Bronchial epithelial cell (primary cell): ENCODE results near the gene NFYA. TPM values are rescaled to one million over a fixed set of nuclear protein-coding genes. Genes with fewer than 3 reads are reported as not detected.
"Not testable (repeated sequence)": the region's sequence is repeated elsewhere in the genome, so short reads cannot be mapped to it uniquely, and the experiment has no call there.

Source experiments
- DNase-seq: peaks from one replicate; pipeline ENCODE4 v3.0.0-alpha.2; 2010; ENCODE audit warnings: low read depth
- FAIRE-seq: peaks from 2 replicates; lab custom pipeline; 2011; peaks lifted over from hg19 to GRCh38; lab: Jason Lieb, UNC
- H3K27me3 ChIP-seq: 2 replicates; pipeline ENCODE4 v1.5.1; 2011; ENCODE audit warnings: low read length; ENCODE audit not compliant: control insufficient read depth, insufficient read depth
- H3K36me3 ChIP-seq: 2 replicates; pipeline ENCODE4 v1.5.1; 2011; ENCODE audit warnings: low read length; ENCODE audit not compliant: control insufficient read depth, insufficient read depth
- H3K4me3 ChIP-seq: 2 replicates; pipeline ENCODE4 v1.5.1; 2011; ENCODE audit warnings: mild to moderate bottlenecking, low read depth, low read length, control low read depth
- CTCF ChIP-seq: IDR thresholded peaks from 2 replicates; pipeline ENCODE4 v1.5.1; 2011; ENCODE audit warnings: mild to moderate bottlenecking, moderate library complexity, low read length, control low read depth, inconsistent platforms; ENCODE audit not compliant: insufficient read depth, severe bottlenecking
- total RNA-seq: library from RNA; depleted of rRNA; stranded (reverse); fragments of >200 nt; gene quantifications from 2 replicates; pipeline ENCODE4 v1.2.1, GENCODE V29; 2014

Gene NFYA
- total RNA-seq, 1 donor from 2014 or later: 20.5 TPM

GRCh38 chr6:41103847-41104246, 31.1 kb downstream of the NFYA start:
- H3K27me3 ChIP-seq: no peaks in the 10 kb centered on the region
- FAIRE-seq (no peak), DNase-seq (no peak)
- no peak for TF ChIP-seq CTCF
- no peaks in the 10 kb centered on the region for H3K36me3 ChIP-seq
- no peak overlapping the region for H3K4me3 ChIP-seq

- Histone ChIP-seq H3K27me3 (no peaks in the 10 kb centered on the region), H3K4me3 (no peak overlapping the region), H3K36me3 (no peaks in the 10 kb centered on the region)
- TF ChIP-seq CTCF: no peak
- peak; percentile 98 for DNase-seq
- peak; percentile 97 for FAIRE-seq
These were observed 38.2 kb downstream of the NFYA start for GRCh38 chr6:41111017-41111416.

- H3K36me3 ChIP-seq, FAIRE-seq, H3K4me3 ChIP-seq, H3K27me3 ChIP-seq, DNase-seq: not testable (repeated sequence)
These were observed 42.3 kb downstream of the NFYA start for GRCh38 chr6:41115027-41115426.

GRCh38 chr6:41119508-41119907, 46.7 kb downstream of the NFYA start:
- Histone ChIP-seq H3K36me3 (peaks cover 4% of the 10 kb centered on the region), H3K4me3 (no peak overlapping the region), H3K27me3 (no peaks in the 10 kb centered on the region)
- FAIRE-seq: no peak
- TF ChIP-seq CTCF: no peak
- DNase-seq: peak; percentile 21

- FAIRE-seq (no peak), DNase-seq (peak; percentile 87)
- no peak overlapping the region for H3K4me3 ChIP-seq
- H3K27me3 ChIP-seq: no peaks in the 10 kb centered on the region
- no peak for TF ChIP-seq CTCF
- H3K36me3 ChIP-seq: peaks cover 4% of the 10 kb centered on the region
These were observed 47.3 kb downstream of the NFYA start for GRCh38 chr6:41120058-41120457.

GRCh38 chr6:41122373-41122772, 49.6 kb downstream of the NFYA start:
- no peak for FAIRE-seq
- TF ChIP-seq CTCF: no peak
- Histone ChIP-seq H3K36me3 (peaks cover 4% of the 10 kb centered on the region), H3K4me3 (no peak overlapping the region), H3K27me3 (no peaks in the 10 kb centered on the region)
- DNase-seq: peak; percentile 40
